GM21360 (cell line): ENCODE results near the gene FOSL1.
"Not testable (repeated sequence)": the region's sequence is repeated elsewhere in the genome, so short reads cannot be mapped to it uniquely, and the experiment has no call there.

Experiments used
- ATAC-seq: cut with Tn5 transposase; IDR thresholded peaks from one replicate; pipeline ENCODE4 v1.9.1; 2021; ENCODE audit warnings: mild to moderate bottlenecking, moderate library complexity; ENCODE audit not compliant: unreplicated experiment

FOSL1 gene

DNA sequence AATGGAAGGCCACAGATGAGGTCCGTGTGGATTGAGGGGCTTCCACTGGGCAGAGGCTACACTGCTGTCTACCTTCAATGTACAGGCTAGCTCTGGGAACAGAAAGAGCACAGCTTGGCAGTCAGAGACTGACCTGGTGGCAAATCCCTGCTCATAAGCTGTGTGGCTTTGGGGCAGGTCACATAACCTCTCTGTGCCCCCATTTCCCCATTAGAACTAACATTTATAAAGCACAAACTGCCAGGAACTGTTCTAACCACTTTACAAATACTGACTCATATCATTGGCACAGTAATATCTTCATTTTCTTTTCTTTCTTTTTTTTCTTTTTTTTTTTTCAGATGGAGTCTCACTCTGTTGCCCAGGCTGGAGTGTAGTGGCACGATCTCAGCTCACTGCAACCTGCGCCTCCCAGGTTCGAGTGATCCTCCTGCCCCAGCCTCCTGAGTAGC lies 3.1 kb downstream of the FOSL1 start:
- no peak for ATAC-seq

DNA sequence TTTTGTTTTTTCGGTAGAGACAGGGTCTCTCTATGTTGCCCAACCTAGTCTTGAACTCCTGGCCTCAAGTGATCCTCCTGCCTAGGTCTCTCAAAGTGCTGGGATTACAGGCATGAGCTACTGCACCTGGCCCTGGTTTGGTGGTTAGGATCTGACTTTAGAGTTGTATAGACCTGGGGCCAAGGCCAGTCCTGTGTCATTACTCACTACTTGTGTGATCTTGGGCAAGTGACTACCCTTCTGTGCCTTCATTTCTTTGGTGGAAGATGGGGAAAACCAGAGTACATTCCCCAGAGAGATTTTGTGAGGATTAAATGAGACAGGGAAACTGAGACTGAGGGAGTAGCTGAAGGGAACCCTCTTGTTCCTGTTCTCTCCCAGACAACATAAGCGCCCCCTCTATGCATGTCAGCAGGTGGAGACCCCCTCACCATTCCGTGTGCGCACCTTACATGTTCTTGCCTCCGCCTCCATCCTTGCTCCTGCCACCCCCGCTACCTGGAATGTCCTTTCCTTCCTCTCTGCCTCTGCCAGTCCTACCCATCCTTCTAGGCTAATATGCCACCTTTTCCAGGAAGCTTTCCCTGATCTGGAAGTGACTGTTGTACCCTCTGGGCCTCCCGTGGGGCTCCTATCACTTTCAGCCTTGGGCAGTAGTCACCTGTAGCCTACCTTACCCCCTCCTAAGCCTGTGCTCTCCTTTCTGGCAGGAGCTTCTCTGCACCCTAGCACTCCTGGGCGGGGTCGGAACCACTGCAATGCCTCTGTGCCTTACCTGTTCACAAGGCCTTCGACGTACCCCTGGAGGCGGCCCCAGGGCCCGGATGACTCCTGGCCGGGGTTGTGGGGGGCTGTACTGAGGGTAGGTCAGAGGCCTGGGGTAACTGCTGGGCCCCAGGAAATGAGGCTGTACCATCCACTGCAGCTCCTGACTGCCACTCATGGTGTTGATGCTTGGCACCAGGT lies 3.9 kb downstream of the FOSL1 start:
- ATAC-seq: no peak

DNA sequence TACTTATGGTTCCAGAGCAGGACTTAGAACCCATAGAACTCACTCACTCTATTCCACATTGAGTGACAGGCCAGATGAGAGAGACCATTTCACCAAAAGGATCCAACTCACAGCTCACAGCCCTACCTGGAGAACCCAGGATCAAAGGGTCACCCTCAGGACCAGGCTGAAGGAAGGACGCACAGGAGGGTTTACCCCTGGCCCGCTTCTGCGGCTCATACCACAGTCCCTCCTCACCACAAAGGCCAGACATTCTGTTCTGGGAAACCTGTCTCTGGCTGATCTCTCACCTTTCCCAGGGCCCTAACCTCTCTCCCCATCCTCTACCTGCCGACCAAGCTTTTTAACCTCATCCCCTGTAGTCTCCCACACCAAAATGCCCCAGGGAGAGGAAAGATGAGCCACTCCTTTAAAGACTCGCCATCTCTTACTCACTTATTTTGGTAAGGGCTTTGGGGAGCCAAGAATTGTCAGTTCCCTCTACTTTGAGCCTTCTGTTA lies 4.7 kb downstream of the FOSL1 start:
- ATAC-seq: no peak

GRCh38 chr11:65894034-65894591 lies 6.1 kb downstream of the FOSL1 start:
- ATAC-seq: no peak

- no peak for ATAC-seq
Measured at GRCh38 chr11:65892661-65893317, 7.4 kb downstream of the FOSL1 start.

DNA sequence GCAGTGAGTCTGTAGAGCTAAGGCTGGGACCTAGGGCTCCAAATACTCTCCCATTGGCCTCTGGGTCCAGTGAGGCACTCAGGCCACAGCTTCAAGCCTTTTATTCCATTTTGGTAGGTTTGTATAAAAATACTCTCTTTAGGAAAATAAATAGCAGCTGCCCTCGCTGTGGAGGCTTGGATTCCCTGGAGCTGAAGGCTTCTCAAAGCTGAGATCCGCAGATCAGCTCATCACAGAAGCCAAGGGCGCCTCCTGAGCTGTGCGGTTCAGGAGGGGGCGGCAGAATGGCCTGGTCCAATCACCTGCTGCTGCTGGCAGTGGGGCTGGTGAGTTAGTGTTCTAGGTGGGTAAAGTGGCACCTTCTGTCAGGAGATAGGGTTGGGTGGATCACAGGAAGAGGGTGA lies 8.0 kb downstream of the FOSL1 start:
- not testable (repeated sequence) for ATAC-seq

GRCh38 chr11:65891219-65892136 lies 8.7 kb downstream of the FOSL1 start:
- no peak for ATAC-seq

DNA sequence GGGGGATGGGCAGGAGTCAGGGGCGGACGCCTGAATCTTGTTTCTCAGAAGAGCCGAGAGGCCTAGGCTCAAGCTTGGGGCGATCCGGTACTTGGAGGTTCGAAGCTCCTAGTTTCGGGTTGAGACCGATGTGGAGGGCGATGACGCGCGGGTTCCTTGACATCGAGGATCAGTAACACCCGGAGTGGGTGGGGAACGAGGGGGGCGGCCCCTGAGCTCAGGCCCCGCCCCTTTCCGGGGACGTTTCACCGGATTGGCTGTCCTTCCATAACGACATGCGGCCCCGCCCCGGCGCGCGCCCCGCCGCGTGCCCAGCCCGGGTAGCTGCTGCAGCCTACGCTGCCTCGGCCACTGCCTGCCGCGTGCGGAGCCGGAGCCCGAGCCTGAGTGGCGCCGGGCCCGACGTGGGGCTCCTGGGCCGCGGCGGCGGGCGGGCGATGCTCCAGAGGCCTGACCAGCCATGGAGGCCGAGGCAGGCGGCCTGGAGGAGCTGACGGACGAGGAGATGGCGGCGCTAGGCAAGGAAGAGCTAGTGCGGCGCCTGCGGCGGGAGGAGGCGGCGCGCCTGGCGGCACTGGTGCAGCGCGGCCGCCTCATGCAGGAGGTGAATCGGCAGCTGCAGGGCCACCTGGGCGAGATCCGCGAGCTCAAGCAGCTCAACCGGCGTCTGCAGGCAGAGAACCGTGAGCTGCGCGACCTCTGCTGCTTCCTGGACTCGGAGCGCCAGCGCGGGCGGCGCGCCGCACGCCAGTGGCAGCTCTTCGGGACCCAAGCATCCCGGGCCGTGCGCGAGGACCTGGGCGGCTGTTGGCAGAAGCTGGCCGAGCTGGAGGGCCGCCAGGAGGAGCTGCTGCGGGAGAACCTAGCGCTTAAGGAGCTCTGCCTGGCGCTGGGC lies 9.6 kb downstream of the FOSL1 start, which contains the start of gene CCDC85B:
TSS of gene CCDC85B (plus strand) at position 350 of the 895 bp plus-strand sequence. CDS start at position 461, 111 bp downstream.
- peak; percentile 41 for ATAC-seq

- ATAC-seq: peak; percentile 34
Measured at GRCh38 chr11:65888163-65888814, 11.9 kb downstream of the FOSL1 start, which contains the start of gene FIBP. FIBP (minus strand) TSS chr11:65888471; CDS start chr11:65888418, 53 bp downstream.

DNA sequence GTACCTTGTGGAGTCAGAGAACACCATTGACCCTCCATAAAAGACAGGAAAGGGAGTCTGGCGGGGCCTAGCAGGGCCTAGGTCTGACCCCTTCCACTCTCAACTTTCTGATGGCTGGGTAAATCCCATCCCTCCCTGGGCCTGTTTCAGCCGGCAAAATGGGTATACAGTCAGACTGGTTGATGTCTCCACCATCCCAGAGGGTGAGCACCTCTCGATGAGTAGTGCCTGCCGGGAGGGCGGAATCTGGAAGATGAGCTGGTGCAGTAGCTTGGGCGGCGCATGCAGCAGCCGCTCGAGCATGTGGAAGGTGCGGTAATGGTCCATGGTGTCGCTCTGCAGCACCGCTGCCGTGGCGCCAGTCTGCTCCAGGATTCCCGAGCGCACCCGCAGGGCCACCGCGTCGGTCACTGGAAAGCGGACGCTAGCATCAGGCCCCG lies 12.4 kb downstream of the FOSL1 start:
- no peak for ATAC-seq

DNA sequence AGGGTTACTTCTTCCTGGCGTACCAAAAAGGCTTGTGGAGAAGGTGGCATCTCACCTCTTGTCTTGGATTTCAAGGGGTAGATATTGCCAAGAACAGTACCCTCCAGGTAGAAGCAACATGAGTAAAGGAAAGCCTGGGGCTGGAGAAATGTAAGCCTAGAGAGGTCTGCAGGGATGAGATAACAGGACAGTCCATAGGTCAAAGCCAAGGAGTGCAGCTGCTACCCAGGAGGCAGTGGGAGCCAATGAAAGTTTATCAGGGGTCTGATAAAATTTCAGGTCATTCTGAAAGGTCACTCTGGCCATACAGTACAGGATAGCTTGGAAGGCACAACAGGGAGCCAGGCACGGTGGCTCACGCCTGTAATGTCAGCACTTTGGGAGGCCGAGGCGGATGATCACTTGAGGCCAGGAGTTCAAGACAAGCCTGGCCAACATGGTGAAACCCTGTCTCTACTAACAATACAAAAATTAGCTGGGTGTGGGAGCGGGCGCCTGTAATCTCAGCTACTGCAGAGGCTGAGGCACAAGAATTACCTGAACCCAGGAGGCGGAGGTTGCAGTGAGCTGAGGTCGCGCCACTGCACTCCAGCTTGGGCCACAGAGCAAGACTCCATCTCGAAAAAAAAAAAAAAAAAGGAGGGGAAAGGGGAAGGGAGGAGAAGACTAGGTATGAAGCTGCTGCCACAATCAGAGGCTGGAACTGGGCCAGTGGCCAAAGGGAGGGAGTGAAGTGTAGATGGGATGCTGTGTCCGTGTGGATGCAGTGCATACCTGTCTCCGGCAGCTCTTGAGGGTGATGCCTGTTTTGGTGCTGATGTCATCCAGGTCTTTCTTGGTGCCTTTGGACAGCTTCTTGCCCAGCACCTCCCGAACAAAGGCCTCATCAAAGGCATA lies 13.1 kb downstream of the FOSL1 start:
- no peak for ATAC-seq

DNA sequence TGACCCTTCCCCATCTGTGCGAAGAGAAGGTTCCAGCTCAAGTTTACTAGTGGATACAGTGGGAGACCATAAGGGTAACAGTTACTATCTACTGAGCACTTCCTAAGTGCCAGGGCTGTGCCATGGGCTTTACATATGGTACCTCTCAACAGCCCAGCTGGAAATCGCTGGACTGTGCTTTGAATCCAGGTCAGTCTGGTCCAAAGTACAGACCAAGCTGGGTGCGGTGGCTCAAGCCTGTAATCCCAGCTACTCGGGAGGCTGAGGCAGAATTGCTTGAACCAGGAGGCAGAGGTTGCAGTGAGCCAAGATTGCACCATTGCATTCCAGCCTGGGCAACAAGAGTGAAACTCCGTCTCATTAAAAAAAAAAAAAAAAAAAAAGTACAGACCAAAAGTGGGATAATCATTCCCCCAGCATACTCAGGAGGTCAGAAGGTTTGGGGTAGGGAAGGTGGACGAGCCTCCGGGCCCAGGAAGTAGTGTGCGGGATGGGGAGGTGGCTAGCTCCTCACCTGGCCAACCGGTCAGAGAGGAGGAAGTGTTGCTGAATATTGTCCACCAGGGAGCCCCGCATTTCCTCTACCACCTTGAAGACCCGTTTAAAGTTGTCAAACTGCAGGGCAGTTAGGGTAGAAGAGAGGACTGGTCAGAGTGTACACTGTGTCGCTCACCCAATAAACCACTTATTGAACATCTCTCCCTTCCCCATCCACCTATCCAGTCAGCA lies 14.2 kb downstream of the FOSL1 start:
- ATAC-seq: no peak

DNA sequence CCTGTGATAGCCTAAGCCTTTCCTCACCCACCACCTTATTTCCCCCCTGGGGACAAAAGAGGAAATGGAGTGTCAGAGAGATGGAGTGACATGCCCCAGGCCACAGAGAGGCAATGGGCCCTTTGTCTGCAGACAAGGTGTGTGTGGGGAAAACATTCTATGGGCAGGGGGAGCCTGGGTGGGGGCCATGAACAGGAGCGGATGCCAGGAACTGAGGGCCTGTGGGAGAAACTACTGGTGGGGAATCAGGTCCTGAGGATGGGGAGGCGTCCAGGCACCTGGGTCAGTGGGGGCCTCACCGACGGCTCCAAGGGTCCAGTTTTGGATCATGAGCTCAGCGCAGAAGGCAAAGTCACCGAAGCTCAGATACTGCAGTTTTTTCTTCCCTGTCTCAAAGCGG lies 15.0 kb downstream of the FOSL1 start:
- no peak for ATAC-seq

GRCh38 chr11:65884716-65885092 lies 15.5 kb downstream of the FOSL1 start:
- ATAC-seq: no peak

DNA sequence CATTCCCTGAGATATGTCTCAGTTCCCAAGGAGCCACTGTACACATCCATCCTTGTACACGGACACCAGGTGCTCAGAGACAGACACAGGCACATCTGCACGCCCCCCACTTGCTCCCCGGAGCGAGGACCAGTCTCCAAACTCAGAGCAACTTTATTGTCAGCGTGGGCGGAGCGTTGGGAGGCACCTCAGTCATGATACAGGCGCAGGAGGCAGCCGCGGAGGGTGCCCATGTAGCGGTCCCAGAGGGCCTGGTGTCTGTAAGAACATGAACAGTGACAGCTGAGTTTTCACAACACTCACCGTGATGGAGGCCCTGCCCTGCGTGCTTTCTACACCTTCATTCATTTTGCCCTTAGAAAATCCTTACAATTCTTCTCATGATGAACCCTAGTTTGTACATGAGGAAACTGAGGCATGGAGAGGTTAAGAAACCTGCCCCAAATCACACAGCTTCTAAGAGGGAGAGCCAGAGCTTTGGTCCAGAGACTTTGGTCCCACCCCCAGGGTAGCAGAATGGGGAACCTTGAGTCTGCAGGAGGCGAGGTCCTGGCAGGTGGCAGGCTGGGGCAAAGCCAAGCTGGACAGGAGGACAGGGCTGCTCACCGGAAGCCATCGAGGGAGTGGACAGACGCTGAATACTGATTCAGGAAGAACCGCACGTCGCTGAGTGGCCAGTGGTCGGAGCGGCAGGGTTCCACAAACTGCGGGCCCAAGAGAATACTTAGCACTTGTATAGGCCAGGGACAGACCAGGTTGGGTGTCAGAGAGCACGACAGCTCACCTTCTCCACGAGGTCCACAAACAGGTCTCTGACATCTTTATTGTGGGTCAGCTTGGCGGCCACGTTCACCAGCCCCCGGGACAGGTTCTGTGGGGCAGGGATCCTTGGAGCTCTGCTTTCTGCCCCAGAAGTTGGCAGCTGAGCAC lies 16.1 kb downstream of the FOSL1 start:
- ATAC-seq: no peak
